ENCODE measurements around the gene CXorf66.

The CXorf66 gene, protein sequence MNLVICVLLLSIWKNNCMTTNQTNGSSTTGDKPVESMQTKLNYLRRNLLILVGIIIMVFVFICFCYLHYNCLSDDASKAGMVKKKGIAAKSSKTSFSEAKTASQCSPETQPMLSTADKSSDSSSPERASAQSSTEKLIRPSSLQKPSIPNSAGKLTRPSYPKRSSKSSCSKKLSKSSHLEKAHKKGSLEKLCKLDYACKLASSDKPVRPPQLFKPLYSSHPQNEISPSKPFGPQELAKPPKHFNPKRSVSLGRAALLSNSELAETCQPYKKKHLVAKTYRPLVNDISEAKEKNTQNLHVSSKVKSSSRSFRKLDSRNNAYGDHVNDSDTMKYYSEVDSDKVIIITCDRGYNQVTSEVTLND

DNA sequence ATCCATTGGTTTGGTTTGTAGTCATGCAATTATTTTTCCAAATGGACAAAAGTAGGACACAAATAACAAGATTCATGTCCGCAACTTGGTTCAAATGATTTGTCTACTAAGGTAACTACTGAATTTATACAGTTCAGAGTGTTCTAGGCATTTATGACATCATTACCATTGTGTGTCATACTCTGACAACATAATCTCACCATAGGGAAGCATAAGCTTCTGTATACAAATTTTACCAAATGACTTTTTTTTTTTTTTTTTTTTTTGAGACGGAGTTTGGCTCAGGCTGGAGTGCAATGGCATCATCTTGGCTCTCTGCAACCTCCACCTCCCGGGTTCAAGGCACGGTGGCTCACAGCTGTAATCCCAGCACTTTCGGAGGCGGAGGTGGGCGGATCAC lies at the start of gene CXorf66:
Gene CXorf66, minus strand, starts transcription at position 101 of the 400 bp plus-strand sequence. Its CDS starts 25 bp downstream, at position 76.
- no peak for DNase-seq (ENCODE audit: low read depth)
- H3K4me3 ChIP-seq (ENCODE audit: low read depth, low read length) = no peak within 1 kb of the TSS

GRCh38 chrX:139982856-139983255 lies 17.5 kb upstream of the CXorf66 start:
- no peak overlapping the region for H3K4me3 ChIP-seq (ENCODE audit: low read depth, low read length)
- DNase-seq (ENCODE audit: low read depth) = no peak
- TF ChIP-seq, protein P1, sequence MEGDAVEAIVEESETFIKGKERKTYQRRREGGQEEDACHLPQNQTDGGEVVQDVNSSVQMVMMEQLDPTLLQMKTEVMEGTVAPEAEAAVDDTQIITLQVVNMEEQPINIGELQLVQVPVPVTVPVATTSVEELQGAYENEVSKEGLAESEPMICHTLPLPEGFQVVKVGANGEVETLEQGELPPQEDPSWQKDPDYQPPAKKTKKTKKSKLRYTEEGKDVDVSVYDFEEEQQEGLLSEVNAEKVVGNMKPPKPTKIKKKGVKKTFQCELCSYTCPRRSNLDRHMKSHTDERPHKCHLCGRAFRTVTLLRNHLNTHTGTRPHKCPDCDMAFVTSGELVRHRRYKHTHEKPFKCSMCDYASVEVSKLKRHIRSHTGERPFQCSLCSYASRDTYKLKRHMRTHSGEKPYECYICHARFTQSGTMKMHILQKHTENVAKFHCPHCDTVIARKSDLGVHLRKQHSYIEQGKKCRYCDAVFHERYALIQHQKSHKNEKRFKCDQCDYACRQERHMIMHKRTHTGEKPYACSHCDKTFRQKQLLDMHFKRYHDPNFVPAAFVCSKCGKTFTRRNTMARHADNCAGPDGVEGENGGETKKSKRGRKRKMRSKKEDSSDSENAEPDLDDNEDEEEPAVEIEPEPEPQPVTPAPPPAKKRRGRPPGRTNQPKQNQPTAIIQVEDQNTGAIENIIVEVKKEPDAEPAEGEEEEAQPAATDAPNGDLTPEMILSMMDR (IDR thresholded peaks at IDR 0.05; ENCODE audit: control insufficient read depth, extremely low read depth, insufficient read depth) = no peak

More for the DNA sequence above, at the start of gene CXorf66:
- TF ChIP-seq, protein P1 (IDR thresholded peaks at IDR 0.05; ENCODE audit: control insufficient read depth, extremely low read depth, insufficient read depth) = no peak

DNA sequence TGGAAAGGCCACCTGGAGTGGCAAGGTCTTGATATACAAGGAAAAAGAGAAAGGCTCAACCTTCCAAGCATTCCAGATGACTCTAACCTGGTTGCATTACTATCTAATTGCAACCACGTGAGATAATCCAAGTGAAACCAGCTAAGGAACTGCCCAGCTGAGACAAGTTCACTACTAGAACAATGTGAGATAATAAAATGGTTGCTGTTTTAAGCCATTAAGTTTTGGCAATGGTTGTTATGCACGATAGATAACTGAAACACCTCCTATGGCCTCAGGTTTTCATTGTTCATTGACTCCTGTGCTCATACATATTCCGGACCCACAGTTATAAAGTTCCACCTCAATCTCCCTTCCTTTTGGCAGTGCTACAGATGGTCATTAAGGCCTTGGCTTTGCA lies 9.2 kb upstream of the CXorf66 start:
- TF ChIP-seq, protein P1 (IDR thresholded peaks at IDR 0.05; ENCODE audit: control insufficient read depth, extremely low read depth, insufficient read depth) = no peak
- no peak overlapping the region for H3K4me3 ChIP-seq (ENCODE audit: low read depth, low read length)
- DNase-seq (ENCODE audit: low read depth) = no peak

DNA sequence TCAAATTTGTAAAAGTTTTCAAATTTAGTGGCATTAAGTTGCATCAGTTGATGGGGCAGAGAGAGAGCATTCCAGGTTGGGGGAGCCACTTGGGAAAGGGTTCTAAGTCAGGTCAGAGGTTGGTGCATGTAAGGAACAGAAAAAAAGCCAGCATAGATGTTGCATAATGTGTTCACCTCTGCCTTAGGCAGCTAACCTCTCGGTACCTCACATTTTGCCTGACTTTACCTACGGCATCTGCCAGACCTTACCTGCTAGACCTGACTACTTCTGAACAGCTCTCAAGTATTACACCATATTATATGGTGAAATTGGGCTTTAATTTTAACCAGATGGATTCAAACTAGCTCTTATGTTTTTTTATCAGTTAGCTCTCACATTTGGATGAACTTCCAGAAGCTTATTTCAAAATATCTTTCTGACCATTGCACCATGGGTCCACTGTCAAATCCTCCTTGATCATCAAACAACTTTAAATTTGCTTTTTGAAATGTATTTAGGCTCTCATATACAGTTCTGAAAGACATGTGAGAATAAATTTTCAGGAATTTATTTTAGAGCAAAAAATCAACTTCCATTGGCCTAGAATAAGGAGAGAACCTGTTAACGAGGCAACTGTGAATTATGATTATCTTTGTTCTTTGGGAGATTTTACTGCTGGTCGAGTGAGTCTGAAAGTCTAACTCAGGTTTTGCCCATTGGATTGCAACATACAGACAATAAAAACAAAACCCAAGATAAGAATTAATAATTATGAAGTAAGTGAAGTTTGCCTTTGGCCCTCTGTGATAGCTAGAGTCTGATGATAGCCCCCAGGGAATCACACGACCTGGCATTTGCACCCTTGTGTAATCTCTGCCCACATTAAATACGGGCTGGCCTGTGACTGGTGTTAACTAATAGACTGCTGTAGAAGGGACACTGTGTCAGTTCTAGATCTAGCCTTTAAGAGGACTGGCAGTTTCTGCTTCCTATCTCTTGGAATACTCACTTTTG lies 7.6 kb upstream of the CXorf66 start:
- TF ChIP-seq, protein P1 (IDR thresholded peaks at IDR 0.05; ENCODE audit: control insufficient read depth, extremely low read depth, insufficient read depth) = no peak
- H3K4me3 ChIP-seq (ENCODE audit: low read depth, low read length) = no peak overlapping the region
- DNase-seq (ENCODE audit: low read depth) = no peak

- TF ChIP-seq, protein P1 (IDR thresholded peaks at IDR 0.05; ENCODE audit: control insufficient read depth, extremely low read depth, insufficient read depth) = no peak
- no peak for DNase-seq (ENCODE audit: low read depth)
- H3K4me3 ChIP-seq (ENCODE audit: low read depth, low read length) = no peak overlapping the region
Observed at GRCh38 chrX:139972113-139972512, 6.8 kb upstream of the CXorf66 start.

DNA sequence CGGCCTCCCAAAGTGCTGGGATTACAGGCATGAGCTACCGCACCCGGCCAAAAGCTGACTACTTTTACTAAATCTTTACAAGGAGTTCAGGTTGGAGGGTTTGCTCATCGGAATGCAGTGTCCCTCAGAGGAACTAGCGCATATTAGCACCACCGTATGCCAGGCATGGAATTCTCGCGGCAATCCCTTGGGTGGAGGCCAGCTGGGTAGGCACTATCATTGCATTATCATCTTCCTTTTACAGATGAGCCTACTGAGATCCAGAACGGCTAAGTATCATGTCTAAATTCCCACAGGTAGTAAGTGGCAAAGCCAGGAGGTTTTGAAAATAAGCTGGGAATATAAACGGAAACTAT lies 6.1 kb upstream of the CXorf66 start:
- DNase-seq (ENCODE audit: low read depth) = no peak
- TF ChIP-seq, protein P1 (IDR thresholded peaks at IDR 0.05; ENCODE audit: control insufficient read depth, extremely low read depth, insufficient read depth) = no peak
- H3K4me3 ChIP-seq (ENCODE audit: low read depth, low read length) = no peak overlapping the region

Data from LNCaP clone FGC (cell line).